Activated naive CD8-positive, alpha-beta T cell treated with anti-CD3 and anti-CD28 coated beads, Interleukin-2, amount 10 ng/mL, durations not matched to agents 7 days and 5 days (primary cell): ENCODE results near the gene BACH1. TPM values are rescaled to one million over a fixed set of nuclear protein-coding genes. Genes with fewer than 3 reads are reported as not detected.
"Not testable (repeated sequence)": the region's sequence is repeated elsewhere in the genome, so short reads cannot be mapped to it uniquely, and the experiment has no call there.

Source experiments
- ATAC-seq: fragments of 150-1000 bp; cut with Tn5 transposase; one replicate; pipeline ENCODE4 v1.10.0; 2021; ENCODE audit warnings: low read depth, moderate library complexity
- POLR2A ChIA-PET: fragments of 350-600 bp; sonication (Branson Sonifier 250); formaldehyde crosslinking; loops from one replicate; lab custom pipeline; 2021; ENCODE audit warnings: antibody characterized with exemption; lab: Charles Lee
- DNase-seq: peaks from one replicate; pipeline ENCODE4 v3.0.0; 2021
- H3K27ac Mint-ChIP-seq: one replicate; pipeline ENCODE4 v1.8.0; 2022; ENCODE audit warnings: mild to moderate bottlenecking, mixed read lengths
- H3K27me3 Mint-ChIP-seq: one replicate; pipeline ENCODE4 v1.8.0; 2022; ENCODE audit warnings: mild to moderate bottlenecking, moderate library complexity, mixed read lengths
- H3K36me3 Mint-ChIP-seq: one replicate; pipeline ENCODE4 v1.8.0; 2021; ENCODE audit warnings: mild to moderate bottlenecking, mixed read lengths
- H3K4me1 Mint-ChIP-seq: one replicate; pipeline ENCODE4 v1.8.0; 2021; ENCODE audit warnings: mixed read lengths
- H3K4me3 Mint-ChIP-seq: one replicate; pipeline ENCODE4 v1.8.0; 2022; ENCODE audit warnings: mild to moderate bottlenecking, moderate library complexity, mixed read lengths
- H3K9me3 Mint-ChIP-seq: one replicate; pipeline ENCODE4 v1.8.0; 2021; ENCODE audit warnings: mixed read lengths
- total RNA-seq, 2 experiments: library from RNA; stranded (reverse); gene quantifications; one replicate each; pipeline ENCODE4 v1.2.3, GENCODE V29; 2021

BACH1 gene
- total RNA-seq: 10 to 100 TPM; 33.2 to 35.0 TPM

DNA sequence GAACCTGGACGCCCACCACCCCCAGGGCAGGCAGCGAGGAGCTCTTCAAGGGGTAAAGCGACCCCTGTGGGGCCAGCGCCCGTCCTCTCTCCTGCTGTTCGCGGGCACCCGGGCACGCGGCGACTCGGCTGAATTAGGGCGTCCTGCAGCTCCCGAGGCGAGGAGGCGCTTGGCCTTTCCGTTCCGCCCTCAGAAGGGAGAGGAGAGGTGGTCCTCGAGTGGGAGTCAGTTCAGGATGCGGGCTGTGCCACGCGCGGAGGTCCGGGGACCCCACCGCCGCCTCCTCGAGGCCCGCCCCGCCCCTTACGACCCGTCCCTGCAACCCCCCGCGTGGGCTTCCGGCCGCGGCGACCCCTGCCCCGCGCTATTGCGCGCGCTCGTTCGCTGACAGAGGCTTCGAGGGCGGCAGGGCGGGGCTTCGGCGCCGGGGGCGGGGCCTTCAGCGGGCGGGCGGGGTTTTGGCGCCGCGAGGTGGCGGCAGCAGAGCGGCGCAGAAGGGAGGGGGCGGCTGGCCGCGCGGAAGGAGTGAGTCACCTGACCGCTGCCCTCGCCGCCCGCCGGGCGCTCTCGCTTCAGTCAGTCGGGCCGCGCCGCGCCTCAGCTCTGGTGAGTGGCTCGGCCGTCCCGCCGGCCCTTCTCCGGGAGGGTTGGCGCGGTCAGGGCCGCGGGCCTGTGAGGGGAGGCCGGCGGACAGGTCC is at the start of gene BACH1:
BACH1 (plus strand) TSS at position 575 of the 698 bp plus-strand sequence. CDS start 22,359 bp downstream, outside the sequence.
- Mint-ChIP-seq H3K9me3 (peaks cover 1% of the 10 kb centered on the region), H3K36me3 (peaks cover 3% of the 10 kb centered on the region), H3K4me1 (peaks cover 38% of the 10 kb centered on the region), H3K27ac (peak within 1 kb of the TSS; percentile 77), H3K4me3 (peak within 1 kb of the TSS; percentile 89), H3K27me3 (no peaks in the 10 kb centered on the region)
- ATAC-seq (peak; percentile 84), DNase-seq (peak; percentile 92)
- POLR2A ChIA-PET: interaction anchor here (0.6 to 3.1 kb wide), 7 partner anchors 11 to 305 kb away, joined by 3 to 18 read pairs (median 6); partner anchors contain the start of genes CCT8 and LTN1

GRCh38 chr21:29249289-29249688 is 49.4 kb upstream of the BACH1 start:
- H3K36me3 Mint-ChIP-seq, DNase-seq, POLR2A ChIA-PET, H3K27me3 Mint-ChIP-seq, H3K4me1 Mint-ChIP-seq, H3K27ac Mint-ChIP-seq, ATAC-seq, H3K4me3 Mint-ChIP-seq: not testable (repeated sequence)
- H3K9me3 Mint-ChIP-seq: peaks cover 21% of the 10 kb centered on the region

DNA sequence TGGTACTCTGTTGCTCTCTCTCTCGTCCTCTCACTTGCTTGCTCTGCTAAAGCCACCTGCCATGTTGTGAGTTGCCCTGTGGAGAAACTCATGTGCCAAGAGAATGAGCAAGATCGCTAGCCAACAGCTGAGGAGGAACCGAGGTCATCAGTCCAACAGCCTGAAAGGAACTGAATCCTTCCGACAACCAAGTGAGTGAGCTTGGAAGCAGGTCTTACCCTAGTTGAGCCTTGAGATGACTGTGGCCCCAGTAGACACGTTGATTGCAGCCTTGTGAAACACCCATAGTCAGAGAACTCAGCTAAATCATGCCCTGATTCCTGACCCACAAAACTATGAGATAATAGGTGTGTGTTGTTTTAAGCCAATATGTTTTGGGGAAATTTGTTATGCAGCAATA is 48.1 kb upstream of the BACH1 start:
- H3K27ac Mint-ChIP-seq: no peak overlapping the region
- H3K27me3 Mint-ChIP-seq: peaks cover 4% of the 10 kb centered on the region
- DNase-seq: no peak
- H3K4me3 Mint-ChIP-seq: no peak overlapping the region
- H3K4me1 Mint-ChIP-seq: no peaks in the 10 kb centered on the region
- peaks cover 9% of the 10 kb centered on the region for H3K36me3 Mint-ChIP-seq
- POLR2A ChIA-PET: no interaction called here
- ATAC-seq: no peak
- peaks cover 22% of the 10 kb centered on the region for H3K9me3 Mint-ChIP-seq

- H3K27ac Mint-ChIP-seq, H3K27me3 Mint-ChIP-seq, POLR2A ChIA-PET, H3K36me3 Mint-ChIP-seq, ATAC-seq, H3K4me3 Mint-ChIP-seq, DNase-seq, H3K4me1 Mint-ChIP-seq: not testable (repeated sequence)
- peaks cover 22% of the 10 kb centered on the region for H3K9me3 Mint-ChIP-seq
Observed at GRCh38 chr21:29253861-29254260, 44.9 kb upstream of the BACH1 start.

GRCh38 chr21:29254550-29254949 is 44.2 kb upstream of the BACH1 start:
- POLR2A ChIA-PET: no interaction called here
- Mint-ChIP-seq H3K27me3 (peaks cover 8% of the 10 kb centered on the region), H3K4me1 (no peaks in the 10 kb centered on the region)

DNA sequence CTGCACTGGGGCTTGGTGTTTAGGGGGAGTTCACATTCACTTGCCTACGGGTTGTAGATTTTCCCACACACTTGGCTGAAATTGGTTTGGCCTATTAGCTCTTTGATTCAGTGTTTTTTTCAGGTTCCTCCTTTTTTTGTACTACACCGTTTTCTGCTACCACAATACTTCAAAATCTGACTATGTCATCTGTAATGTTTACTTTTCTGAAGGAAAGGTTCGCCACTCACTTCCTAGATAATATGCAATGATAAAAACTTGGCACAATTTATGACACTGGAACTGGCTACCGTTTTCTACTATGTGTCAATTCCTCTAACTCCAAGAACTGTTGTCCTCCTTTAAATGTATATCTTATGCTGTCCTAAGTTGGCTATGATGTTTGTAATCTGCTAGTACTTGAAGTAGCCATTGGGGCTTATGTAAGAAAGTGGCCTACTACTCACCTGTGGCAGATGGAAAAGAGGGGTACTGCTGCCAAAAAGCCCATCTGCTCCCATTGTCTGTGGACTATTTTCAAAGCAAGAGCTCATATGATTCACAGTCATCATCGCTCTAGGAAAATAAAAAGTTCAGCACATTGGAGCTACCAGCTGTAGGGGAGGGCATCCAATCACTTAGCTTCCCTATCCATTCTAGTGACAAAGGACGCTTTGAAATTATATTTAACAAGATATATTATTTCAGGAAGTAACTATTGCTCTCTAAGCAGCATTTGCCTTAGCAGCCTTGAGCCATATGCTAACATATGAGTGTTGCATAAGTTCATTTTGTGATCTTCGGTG is 42.4 kb upstream of the BACH1 start:
- Mint-ChIP-seq H3K27ac (no peak overlapping the region), H3K27me3 (peaks cover 7% of the 10 kb centered on the region), H3K4me1 (no peaks in the 10 kb centered on the region), H3K4me3 (no peak overlapping the region), H3K9me3 (peaks cover 18% of the 10 kb centered on the region), H3K36me3 (peaks cover 9% of the 10 kb centered on the region)
- ATAC-seq (no peak), DNase-seq (no peak)
- POLR2A ChIA-PET: no interaction called here

More at GRCh38 chr21:29254550-29254949, 44.2 kb upstream of the BACH1 start:
- DNase-seq: no peak
- H3K27ac Mint-ChIP-seq: no peak overlapping the region
- H3K4me3 Mint-ChIP-seq: no peak overlapping the region
- H3K36me3 Mint-ChIP-seq: peaks cover 9% of the 10 kb centered on the region
- H3K9me3 Mint-ChIP-seq: peaks cover 18% of the 10 kb centered on the region
- no peak for ATAC-seq

GRCh38 chr21:29257701-29258100 is 41.0 kb upstream of the BACH1 start:
- ATAC-seq: no peak
- Mint-ChIP-seq H3K4me1 (no peaks in the 10 kb centered on the region), H3K4me3 (no peak overlapping the region), H3K36me3 (peaks cover 9% of the 10 kb centered on the region), H3K9me3 (peaks cover 13% of the 10 kb centered on the region), H3K27ac (no peak overlapping the region), H3K27me3 (peaks cover 9% of the 10 kb centered on the region)
- POLR2A ChIA-PET: no interaction called here
- no peak for DNase-seq

GRCh38 chr21:29258626-29259338 is 39.9 kb upstream of the BACH1 start:
- no peaks in the 10 kb centered on the region for H3K4me1 Mint-ChIP-seq
- POLR2A ChIA-PET: no interaction called here
- no peak for ATAC-seq

DNA sequence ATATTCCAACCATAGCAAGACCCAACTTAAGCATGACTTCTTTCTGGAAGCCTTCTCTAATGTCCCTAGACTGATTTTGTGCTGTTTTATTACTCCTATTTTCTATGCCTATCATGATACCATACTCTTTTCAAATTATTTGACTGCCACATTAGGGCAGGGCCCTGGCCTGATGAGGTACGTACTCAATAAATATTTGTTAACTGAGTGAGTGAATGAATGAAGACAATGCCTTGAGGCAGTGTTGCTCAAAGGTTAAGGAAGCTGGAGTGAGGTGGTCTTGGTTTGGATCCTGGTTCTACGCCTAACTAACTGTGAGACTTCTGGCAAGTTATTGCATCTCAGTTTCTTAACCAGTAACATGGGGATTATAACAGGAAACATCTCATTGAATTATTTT is 38.3 kb upstream of the BACH1 start:
- Mint-ChIP-seq H3K27ac (no peak overlapping the region), H3K36me3 (peaks cover 2% of the 10 kb centered on the region), H3K27me3 (peaks cover 10% of the 10 kb centered on the region), H3K4me1 (no peaks in the 10 kb centered on the region), H3K9me3 (peaks cover 2% of the 10 kb centered on the region), H3K4me3 (no peak overlapping the region)
- POLR2A ChIA-PET: no interaction called here
- DNase-seq: no peak
- no peak for ATAC-seq

More at GRCh38 chr21:29258626-29259338, 39.9 kb upstream of the BACH1 start:
- DNase-seq: no peak
- Mint-ChIP-seq H3K36me3 (peaks cover 5% of the 10 kb centered on the region), H3K27me3 (peaks cover 10% of the 10 kb centered on the region), H3K9me3 (peaks cover 9% of the 10 kb centered on the region), H3K4me3 (no peak overlapping the region), H3K27ac (no peak overlapping the region)

GRCh38 chr21:29261555-29262540 is 36.9 kb upstream of the BACH1 start:
- DNase-seq (no peak), ATAC-seq (no peak)
- Mint-ChIP-seq H3K4me3 (no peak overlapping the region), H3K4me1 (peaks cover 1% of the 10 kb centered on the region), H3K27me3 (peaks cover 10% of the 10 kb centered on the region), H3K27ac (no peak overlapping the region), H3K36me3 (peaks cover 2% of the 10 kb centered on the region), H3K9me3 (peaks cover 5% of the 10 kb centered on the region)
- POLR2A ChIA-PET: no interaction called here

- POLR2A ChIA-PET: no interaction called here
- Mint-ChIP-seq H3K4me3 (no peak overlapping the region), H3K27ac (no peak overlapping the region), H3K4me1 (peaks cover 1% of the 10 kb centered on the region), H3K36me3 (peaks cover 2% of the 10 kb centered on the region), H3K9me3 (peaks cover 5% of the 10 kb centered on the region), H3K27me3 (peaks cover 5% of the 10 kb centered on the region)
- ATAC-seq (no peak), DNase-seq (no peak)
Observed at GRCh38 chr21:29264721-29265120, 34.0 kb upstream of the BACH1 start.

DNA sequence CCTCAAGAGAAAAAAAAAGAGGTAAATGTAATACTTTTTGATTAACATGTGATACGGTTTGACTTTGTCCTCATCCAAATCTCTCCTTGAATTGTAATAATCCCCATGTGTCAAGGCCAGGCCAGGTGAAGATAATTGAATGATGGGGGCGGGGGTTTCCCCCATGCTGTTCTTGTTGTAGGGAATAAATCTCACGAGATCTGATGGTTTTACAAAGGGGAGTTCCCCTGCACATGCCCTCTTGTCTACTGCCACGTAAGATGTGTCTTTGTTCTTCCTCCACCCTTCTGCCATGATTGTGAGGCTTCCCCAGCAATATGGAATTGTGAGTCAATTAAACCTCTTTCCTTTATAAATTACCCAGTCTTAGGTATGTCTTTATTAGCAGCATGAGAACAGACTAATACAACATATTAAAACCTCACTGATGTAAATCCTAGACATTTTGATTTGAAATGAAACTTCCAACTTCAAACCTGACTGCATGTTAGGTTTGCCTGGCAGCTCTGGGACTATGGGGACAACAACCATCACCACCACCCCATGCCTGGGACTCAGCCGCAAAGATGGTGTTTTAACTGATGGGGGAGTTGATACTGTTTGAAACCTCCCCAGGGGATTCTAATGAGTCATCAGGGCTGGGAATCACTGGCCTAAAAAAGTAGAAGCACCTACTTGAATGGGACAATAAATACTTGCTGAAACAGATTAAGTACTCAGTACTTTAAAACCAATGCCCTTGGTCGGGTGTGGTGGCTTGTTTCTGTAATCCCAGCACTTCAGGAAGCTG is 32.8 kb upstream of the BACH1 start:
- peaks cover 5% of the 10 kb centered on the region for H3K9me3 Mint-ChIP-seq
- POLR2A ChIA-PET: no interaction called here
- no peak overlapping the region for H3K4me3 Mint-ChIP-seq
- DNase-seq: no peak
- H3K27me3 Mint-ChIP-seq: peaks cover 3% of the 10 kb centered on the region
- peaks cover 2% of the 10 kb centered on the region for H3K36me3 Mint-ChIP-seq
- ATAC-seq: no peak
- peaks cover 1% of the 10 kb centered on the region for H3K4me1 Mint-ChIP-seq
- no peak overlapping the region for H3K27ac Mint-ChIP-seq
